ENCODE data around the gene SLC35F1.

SLC35F1 gene

DNA sequence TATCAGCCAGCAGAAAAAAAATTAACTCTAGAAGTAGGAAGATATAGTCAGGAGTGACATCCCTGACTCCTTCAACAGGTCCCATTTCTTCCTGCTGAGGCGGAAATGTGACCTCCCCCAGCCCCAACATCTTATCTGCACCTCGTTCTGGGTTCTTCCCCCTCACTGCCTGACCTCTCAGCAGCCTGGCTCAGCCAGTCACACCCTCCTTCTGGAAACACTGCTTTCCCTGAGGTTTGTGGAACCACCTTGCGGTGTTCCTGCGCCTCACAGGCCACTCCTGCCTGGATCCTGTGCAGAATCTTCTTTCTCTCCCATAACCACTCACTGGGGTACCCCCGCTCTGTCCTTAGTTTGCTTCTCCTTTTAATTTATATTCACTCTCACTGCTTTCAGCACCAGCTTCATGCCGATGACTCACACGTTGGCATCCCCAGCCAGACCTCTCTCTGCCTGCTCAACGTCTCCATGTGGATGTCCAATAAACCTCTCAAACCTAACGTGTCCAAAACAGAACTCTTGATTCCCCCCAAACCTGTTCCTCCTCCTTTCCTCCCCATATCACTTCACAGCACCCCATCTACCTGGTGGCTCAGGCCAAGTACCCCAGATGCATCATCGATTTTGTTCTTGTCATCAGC, 418.3 kb downstream of the SLC35F1 start:
- no peak for DNase-seq
- Histone ChIP-seq H3K4me3 (ENCODE audit: low read depth, low read length) (no peak overlapping the region), H3K27ac (no peak overlapping the region), H3K9me3 (ENCODE audit: severe bottlenecking) (no peaks in the 10 kb centered on the region), H3K36me3 (no peaks in the 10 kb centered on the region), H3K27me3 (ENCODE audit: insufficient read depth, low read depth, severe bottlenecking) (no peaks in the 10 kb centered on the region)
- TF ChIP-seq, protein P1, sequence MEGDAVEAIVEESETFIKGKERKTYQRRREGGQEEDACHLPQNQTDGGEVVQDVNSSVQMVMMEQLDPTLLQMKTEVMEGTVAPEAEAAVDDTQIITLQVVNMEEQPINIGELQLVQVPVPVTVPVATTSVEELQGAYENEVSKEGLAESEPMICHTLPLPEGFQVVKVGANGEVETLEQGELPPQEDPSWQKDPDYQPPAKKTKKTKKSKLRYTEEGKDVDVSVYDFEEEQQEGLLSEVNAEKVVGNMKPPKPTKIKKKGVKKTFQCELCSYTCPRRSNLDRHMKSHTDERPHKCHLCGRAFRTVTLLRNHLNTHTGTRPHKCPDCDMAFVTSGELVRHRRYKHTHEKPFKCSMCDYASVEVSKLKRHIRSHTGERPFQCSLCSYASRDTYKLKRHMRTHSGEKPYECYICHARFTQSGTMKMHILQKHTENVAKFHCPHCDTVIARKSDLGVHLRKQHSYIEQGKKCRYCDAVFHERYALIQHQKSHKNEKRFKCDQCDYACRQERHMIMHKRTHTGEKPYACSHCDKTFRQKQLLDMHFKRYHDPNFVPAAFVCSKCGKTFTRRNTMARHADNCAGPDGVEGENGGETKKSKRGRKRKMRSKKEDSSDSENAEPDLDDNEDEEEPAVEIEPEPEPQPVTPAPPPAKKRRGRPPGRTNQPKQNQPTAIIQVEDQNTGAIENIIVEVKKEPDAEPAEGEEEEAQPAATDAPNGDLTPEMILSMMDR (IDR thresholded peaks at IDR 0.05; ENCODE audit: low read depth, low read length): no peak

DNA sequence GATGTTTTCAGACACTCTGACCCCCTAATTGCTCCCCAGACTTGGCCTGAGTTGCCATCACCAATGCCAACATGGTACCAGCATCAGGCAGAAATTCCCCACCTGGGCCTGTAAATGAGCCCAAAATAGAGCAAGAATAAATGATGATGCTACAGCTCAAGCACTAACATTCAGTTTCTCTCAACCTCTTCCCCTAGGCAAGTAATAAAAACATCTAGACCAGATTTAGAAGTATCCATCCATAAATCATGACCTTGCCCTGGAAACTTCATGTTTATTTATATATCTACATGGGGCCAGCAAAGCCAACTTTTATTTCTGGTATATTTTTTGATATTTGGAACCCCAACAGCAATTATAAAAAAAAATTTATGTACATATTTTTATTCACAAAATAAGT, 419.6 kb downstream of the SLC35F1 start:
- no peaks in the 10 kb centered on the region for H3K27me3 ChIP-seq (ENCODE audit: insufficient read depth, low read depth, severe bottlenecking)
- no peak overlapping the region for H3K27ac ChIP-seq
- H3K4me3 ChIP-seq (ENCODE audit: low read depth, low read length): no peak overlapping the region
- no peak for DNase-seq
- TF ChIP-seq, protein P1 (IDR thresholded peaks at IDR 0.05; ENCODE audit: low read depth, low read length): no peak
- no peaks in the 10 kb centered on the region for H3K36me3 ChIP-seq
- H3K9me3 ChIP-seq (ENCODE audit: severe bottlenecking): no peaks in the 10 kb centered on the region

DNA sequence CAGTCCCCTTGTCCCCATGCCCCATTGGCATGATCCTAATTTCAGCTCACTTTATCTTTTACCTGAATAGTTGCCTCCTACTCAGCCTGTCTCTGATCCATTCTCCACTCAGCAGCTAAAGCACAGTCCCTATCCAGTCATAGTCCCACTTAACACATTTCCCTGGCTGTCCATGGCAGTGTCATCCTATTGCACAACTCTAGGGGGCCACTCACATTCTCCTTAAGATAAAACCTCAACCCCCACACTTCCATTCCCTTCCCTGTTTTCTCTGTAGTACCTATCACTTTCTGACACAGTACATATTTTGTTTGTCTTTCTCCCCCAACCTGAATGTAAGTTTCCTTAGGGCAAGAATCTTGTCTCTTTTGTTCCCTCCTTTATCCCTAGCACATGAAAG, 420.2 kb downstream of the SLC35F1 start:
- DNase-seq: no peak
- Histone ChIP-seq H3K27me3 (ENCODE audit: insufficient read depth, low read depth, severe bottlenecking) (no peaks in the 10 kb centered on the region), H3K9me3 (ENCODE audit: severe bottlenecking) (no peaks in the 10 kb centered on the region), H3K4me3 (ENCODE audit: low read depth, low read length) (no peak overlapping the region), H3K27ac (no peak overlapping the region), H3K36me3 (no peaks in the 10 kb centered on the region)
- TF ChIP-seq, protein P1 (IDR thresholded peaks at IDR 0.05; ENCODE audit: low read depth, low read length): no peak

DNA sequence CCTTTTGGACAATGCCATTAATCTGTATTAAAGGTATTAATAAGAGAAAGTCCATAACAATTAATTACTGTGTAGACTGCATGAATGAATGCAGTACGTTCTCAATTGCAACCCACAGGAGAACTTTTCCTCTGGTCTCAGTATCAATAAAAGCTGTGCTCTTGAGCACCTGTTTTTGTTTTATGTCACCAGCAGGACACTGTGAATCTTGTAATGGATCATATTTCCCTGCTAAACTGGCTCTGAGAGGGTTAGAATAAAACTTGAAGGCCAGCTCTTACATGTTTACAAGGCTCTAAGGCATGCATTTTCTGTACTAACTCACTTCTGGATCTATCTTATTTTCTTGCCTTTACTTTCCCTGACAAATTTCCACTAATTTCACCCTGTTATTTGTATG, 426.7 kb downstream of the SLC35F1 start:
- Histone ChIP-seq H3K27me3 (ENCODE audit: insufficient read depth, low read depth, severe bottlenecking) (no peaks in the 10 kb centered on the region), H3K4me3 (ENCODE audit: low read depth, low read length) (no peak overlapping the region), H3K36me3 (no peaks in the 10 kb centered on the region), H3K27ac (no peak overlapping the region), H3K9me3 (ENCODE audit: severe bottlenecking) (no peaks in the 10 kb centered on the region)
- TF ChIP-seq, protein P1 (IDR thresholded peaks at IDR 0.05; ENCODE audit: low read depth, low read length): no peak
- DNase-seq: no peak

DNA sequence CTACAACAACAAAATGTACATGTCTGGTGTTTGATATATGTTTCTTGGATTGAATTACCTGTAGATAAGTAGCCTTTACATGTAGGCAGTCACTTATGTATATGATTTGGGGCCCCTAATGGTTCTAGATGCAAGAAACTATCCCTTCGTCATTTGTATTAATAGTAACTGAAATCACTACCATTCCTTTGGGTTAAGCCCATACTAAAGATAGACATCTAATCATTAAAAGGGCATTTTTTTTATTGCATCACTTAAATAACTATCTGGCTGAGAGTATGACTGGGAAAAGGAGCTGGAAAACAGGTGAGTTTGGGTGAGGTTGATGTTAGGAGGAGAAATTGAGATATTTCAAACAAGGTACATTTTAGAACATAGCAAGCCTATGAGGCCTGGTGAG, 427.6 kb downstream of the SLC35F1 start:
- Histone ChIP-seq H3K27ac (no peak overlapping the region), H3K4me3 (ENCODE audit: low read depth, low read length) (no peak overlapping the region), H3K27me3 (ENCODE audit: insufficient read depth, low read depth, severe bottlenecking) (no peaks in the 10 kb centered on the region), H3K9me3 (ENCODE audit: severe bottlenecking) (no peaks in the 10 kb centered on the region), H3K36me3 (no peaks in the 10 kb centered on the region)
- TF ChIP-seq, protein P1 (IDR thresholded peaks at IDR 0.05; ENCODE audit: low read depth, low read length): no peak
- DNase-seq: no peak

DNA sequence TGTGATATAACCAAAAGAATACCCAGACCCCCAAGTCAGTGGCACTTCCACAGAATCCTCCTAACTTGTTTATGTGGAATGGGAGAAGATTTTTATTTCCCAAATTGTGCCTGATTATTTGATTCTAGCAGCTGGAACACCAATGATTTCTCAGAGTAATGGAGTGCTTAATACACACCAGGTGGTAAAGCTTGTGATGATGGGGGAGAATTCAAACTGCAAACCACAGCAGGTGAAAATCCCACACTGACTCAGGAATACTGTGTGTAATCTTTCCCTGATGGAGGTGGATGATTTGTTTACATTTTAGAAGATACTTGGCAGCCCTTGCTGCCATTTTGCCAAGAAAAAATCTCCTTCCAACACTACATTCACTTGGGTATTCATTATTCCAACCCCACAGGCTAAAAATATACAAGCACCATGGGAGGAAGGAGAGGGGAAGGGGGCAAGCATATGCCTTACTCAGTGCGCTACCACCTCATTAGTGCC, 428.3 kb downstream of the SLC35F1 start:
- TF ChIP-seq, protein P1 (IDR thresholded peaks at IDR 0.05; ENCODE audit: low read depth, low read length): no peak
- no peak overlapping the region for H3K4me3 ChIP-seq (ENCODE audit: low read depth, low read length)
- no peaks in the 10 kb centered on the region for H3K9me3 ChIP-seq (ENCODE audit: severe bottlenecking)
- H3K36me3 ChIP-seq: no peaks in the 10 kb centered on the region
- no peak for DNase-seq
- H3K27me3 ChIP-seq (ENCODE audit: insufficient read depth, low read depth, severe bottlenecking): no peaks in the 10 kb centered on the region
- no peak overlapping the region for H3K27ac ChIP-seq

Measured in WERI-Rb-1 (cell line).